Caco-2 (cell line): ENCODE measurements around the gene MICOS13. TPM values are rescaled to one million over a fixed set of nuclear protein-coding genes. Genes with fewer than 3 reads are reported as not detected.

Experiments used
- BruUV-seq: library from RNA; stranded (reverse); fragments of 400-500 nt; replicated peaks from 2 replicates; lab custom pipeline; 2021; lab: Mats Ljungman, UMichigan
- CTCF ChIA-PET: fragments of 300-600 bp; sonication (Branson Sonifier 250); formaldehyde crosslinking; loops from one replicate; lab custom pipeline; 2022; ENCODE audit warnings: antibody characterized with exemption; lab: Charles Lee
- POLR2A ChIA-PET: fragments of 300-600 bp; sonication (Branson Sonifier 250); formaldehyde crosslinking; loops from one replicate; lab custom pipeline; 2022; ENCODE audit warnings: antibody characterized with exemption; lab: Charles Lee
- DNase-seq, 2 experiments: peaks; one replicate each; pipeline versions ENCODE4 v3.0.0 to v3.0.0-alpha.2; 2020 to 2022
- H3K27me3 ChIP-seq: replicated peaks from 2 replicates; pipeline ENCODE4 v1.6.0; 2011; ENCODE audit warnings: low read length; ENCODE audit not compliant: control insufficient read depth, insufficient read depth
- H3K36me3 ChIP-seq: 2 replicates; pipeline ENCODE4 v1.5.1; 2011; ENCODE audit warnings: low read length; ENCODE audit not compliant: control insufficient read depth, insufficient read depth
- H3K4me1 ChIP-seq: fragments of 250-450 bp; sonication (Bioruptor Pico); 2 replicates; pipeline ENCODE4 v1.5.1; 2020; ENCODE audit warnings: mild to moderate bottlenecking
- H3K4me3 ChIP-seq: 2 replicates; pipeline ENCODE4 v1.5.1; 2011; ENCODE audit warnings: low read depth, mild to moderate bottlenecking, control low read depth, low read length
- H3K9me3 ChIP-seq: fragments of 250-450 bp; sonication (Bioruptor Pico); 2 replicates; pipeline ENCODE4 v1.5.1; 2020; ENCODE audit warnings: mild to moderate bottlenecking, moderate library complexity
- H3K27ac Mint-ChIP-seq: one replicate; pipeline ENCODE4 v1.8.0; 2022; ENCODE audit warnings: mixed read lengths; ENCODE audit not compliant: unreplicated experiment
- H3K27me3 Mint-ChIP-seq: one replicate; pipeline ENCODE4 v1.8.0; 2022; ENCODE audit warnings: mixed read lengths; ENCODE audit not compliant: insufficient read depth, unreplicated experiment
- H3K36me3 Mint-ChIP-seq: one replicate; pipeline ENCODE4 v1.8.0; 2022; ENCODE audit warnings: mild to moderate bottlenecking, mixed read lengths; ENCODE audit not compliant: insufficient read depth, unreplicated experiment
- H3K4me1 Mint-ChIP-seq: one replicate; pipeline ENCODE4 v1.8.0; 2022; ENCODE audit warnings: low read depth, mixed read lengths; ENCODE audit not compliant: unreplicated experiment
- H3K4me3 Mint-ChIP-seq: one replicate; pipeline ENCODE4 v1.8.0; 2022; ENCODE audit warnings: mild to moderate bottlenecking, moderate library complexity, mixed read lengths; ENCODE audit not compliant: unreplicated experiment
- H3K9me3 Mint-ChIP-seq: one replicate; pipeline ENCODE4 v1.8.0; 2022; ENCODE audit warnings: mixed read lengths; ENCODE audit not compliant: unreplicated experiment
- intact Hi-C: fragments of 100-400 bp; cut with micrococcal nuclease; formaldehyde crosslinking; loops from one replicate; pipeline ENCODE4 v1.10.0; 2022; ENCODE audit not compliant: unreplicated experiment
- total RNA-seq: library from RNA; stranded (reverse); gene quantifications from 2 replicates; pipeline ENCODE4 v1.2.3, GENCODE V29; 2022
- TF ChIP-seq, protein P1 (sequence below), 2 experiments: fragments of 200-600 bp in 1 of 2; IDR thresholded peaks; 1 replicate in 1 of 2; 2 replicates in 1 of 2; pipeline versions ENCODE4 v1.5.1 to v1.8.0; 2011 to 2022; ENCODE audit warnings: antibody characterized with exemption in 1 of 2, control low read depth in 1 of 2, inconsistent platforms in 1 of 2, low read depth in 1 of 2, low read length in 1 of 2, mild to moderate bottlenecking in 1 of 2, moderate library complexity in 1 of 2; ENCODE audit not compliant: insufficient read depth in 1 of 2, severe bottlenecking in 1 of 2, unreplicated experiment in 1 of 2

The MICOS13 gene
- total RNA-seq, 1 experiment from 2014 or later: 43.1 TPM

DNA sequence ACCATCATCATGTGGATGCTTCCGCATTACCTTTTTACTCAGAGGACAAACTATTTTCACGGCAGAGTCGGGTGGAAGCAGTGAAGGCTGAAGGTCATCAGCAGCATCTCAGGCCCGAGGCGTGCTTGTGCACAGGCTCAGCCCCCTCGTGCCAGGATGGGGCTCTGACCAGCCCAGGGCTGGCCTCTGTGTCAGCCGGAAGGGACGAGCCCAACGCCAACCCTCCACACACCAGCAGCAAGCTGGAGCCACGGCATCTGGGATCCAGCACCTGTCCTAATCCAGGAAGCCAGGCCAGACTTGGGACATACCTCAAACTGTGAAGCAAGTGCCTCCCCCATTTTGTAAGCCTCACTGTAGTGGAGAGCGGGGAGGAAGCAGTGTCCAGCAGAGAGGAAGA lies 11.1 kb downstream of the MICOS13 start:
- Histone ChIP-seq H3K9me3 (no peaks in the 10 kb centered on the region), H3K4me1 (peaks cover 4% of the 10 kb centered on the region; the same call in 1 of the 2 replicates), H3K27me3 (no peaks in the 10 kb centered on the region), H3K36me3 (peaks cover 3% of the 10 kb centered on the region), H3K4me3 (no peak overlapping the region)
- H3K36me3 Mint-ChIP-seq: peaks cover 94% of the 10 kb centered on the region
- ChIA-PET CTCF (no interaction called here), POLR2A (no interaction called here)
- H3K4me1 Mint-ChIP-seq: peaks cover 8% of the 10 kb centered on the region
- no peak for DNase-seq
- intact Hi-C loops: no loop called here
- no peak overlapping the region for H3K4me3 Mint-ChIP-seq
- no TSS peak for BruUV-seq
- no peaks in the 10 kb centered on the region for H3K27me3 Mint-ChIP-seq
- H3K27ac Mint-ChIP-seq: no peak overlapping the region
- TF ChIP-seq, protein P1, sequence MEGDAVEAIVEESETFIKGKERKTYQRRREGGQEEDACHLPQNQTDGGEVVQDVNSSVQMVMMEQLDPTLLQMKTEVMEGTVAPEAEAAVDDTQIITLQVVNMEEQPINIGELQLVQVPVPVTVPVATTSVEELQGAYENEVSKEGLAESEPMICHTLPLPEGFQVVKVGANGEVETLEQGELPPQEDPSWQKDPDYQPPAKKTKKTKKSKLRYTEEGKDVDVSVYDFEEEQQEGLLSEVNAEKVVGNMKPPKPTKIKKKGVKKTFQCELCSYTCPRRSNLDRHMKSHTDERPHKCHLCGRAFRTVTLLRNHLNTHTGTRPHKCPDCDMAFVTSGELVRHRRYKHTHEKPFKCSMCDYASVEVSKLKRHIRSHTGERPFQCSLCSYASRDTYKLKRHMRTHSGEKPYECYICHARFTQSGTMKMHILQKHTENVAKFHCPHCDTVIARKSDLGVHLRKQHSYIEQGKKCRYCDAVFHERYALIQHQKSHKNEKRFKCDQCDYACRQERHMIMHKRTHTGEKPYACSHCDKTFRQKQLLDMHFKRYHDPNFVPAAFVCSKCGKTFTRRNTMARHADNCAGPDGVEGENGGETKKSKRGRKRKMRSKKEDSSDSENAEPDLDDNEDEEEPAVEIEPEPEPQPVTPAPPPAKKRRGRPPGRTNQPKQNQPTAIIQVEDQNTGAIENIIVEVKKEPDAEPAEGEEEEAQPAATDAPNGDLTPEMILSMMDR (IDR thresholded peaks at IDR 0.05; ENCODE audit: insufficient read depth in 1 of 2, low read depth in 1 of 2, low read length in 1 of 2, severe bottlenecking in 1 of 2, unreplicated experiment in 1 of 2): no peak
- no peaks in the 10 kb centered on the region for H3K9me3 Mint-ChIP-seq

DNA sequence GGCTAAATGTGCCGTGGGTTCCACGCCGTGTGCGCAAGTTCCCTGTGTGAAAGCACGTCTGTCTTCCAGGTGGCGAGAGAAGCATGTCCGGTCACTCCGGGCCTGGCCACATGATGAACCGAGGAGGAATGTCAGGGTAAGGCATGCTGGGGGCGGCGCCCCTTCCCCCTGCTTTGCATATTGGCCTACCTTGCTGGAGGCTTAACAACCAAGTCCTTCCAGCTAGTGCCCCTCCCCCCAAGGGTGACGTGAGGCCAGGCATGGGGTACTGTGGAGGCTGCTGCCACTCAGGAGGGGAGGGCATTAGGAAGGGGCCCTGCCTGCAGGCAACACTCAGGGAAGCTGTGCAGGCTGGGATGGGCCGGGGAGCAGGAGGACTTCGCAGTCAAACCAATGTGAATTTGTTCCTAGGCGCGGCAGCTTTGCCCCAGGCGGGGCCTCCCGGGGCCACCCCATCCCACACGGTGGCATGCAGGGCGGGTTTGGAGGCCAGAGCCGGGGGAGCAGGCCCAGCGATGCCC lies 12.5 kb downstream of the MICOS13 start:
- peaks cover 3% of the 10 kb centered on the region for H3K36me3 ChIP-seq
- no peaks in the 10 kb centered on the region for H3K9me3 Mint-ChIP-seq
- no peak overlapping the region for H3K4me3 Mint-ChIP-seq
- TF ChIP-seq, protein P1 (IDR thresholded peaks at IDR 0.05; ENCODE audit: insufficient read depth in 1 of 2, low read depth in 1 of 2, low read length in 1 of 2, severe bottlenecking in 1 of 2, unreplicated experiment in 1 of 2): no peak
- peaks cover 4% of the 10 kb centered on the region; the same call in 1 of the 2 replicates for H3K4me1 ChIP-seq
- peaks cover 8% of the 10 kb centered on the region for H3K4me1 Mint-ChIP-seq
- intact Hi-C loops: no loop called here
- peaks cover 97% of the 10 kb centered on the region for H3K36me3 Mint-ChIP-seq
- ChIA-PET CTCF (no interaction called here), POLR2A (no interaction called here)
- TSS peak; percentile 11 for BruUV-seq
- H3K27me3 Mint-ChIP-seq: no peaks in the 10 kb centered on the region
- no peaks in the 10 kb centered on the region for H3K27me3 ChIP-seq
- peak; percentile 63 to 66 for DNase-seq
- H3K27ac Mint-ChIP-seq: peak overlapping the region; percentile 81
- no peaks in the 10 kb centered on the region for H3K9me3 ChIP-seq
- H3K4me3 ChIP-seq: no peak overlapping the region

DNA sequence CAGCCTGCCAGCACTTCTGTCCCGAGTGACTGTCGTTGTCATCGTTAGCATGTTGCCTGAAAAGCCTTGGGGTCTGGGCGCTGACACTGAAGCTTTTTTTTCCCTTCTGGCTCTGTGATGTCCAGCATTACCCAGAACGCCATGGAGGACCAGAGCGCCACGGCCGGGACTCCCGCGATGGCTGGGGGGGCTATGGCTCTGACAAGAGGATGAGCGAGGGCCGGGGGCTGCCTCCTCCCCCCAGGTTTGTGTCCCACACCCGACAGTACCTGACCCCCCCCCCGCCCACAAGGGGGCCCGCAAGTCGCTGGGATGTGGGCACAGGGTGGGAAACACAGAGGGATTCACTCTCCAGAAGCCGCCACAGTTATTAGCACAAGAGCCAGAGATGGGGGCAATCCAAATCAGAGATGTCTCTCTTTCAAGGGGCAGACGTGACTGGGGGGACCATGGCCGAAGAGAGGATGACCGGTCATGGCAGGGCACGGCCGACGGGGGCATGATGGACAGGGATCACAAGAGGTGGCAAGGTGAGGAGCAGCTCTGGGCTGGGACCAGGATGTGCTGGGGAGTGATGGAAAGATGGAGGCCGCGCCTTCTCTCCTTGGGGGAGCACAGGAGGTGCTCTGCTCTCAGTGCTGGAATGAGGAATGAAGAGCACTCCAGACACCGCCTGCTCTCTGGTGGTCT lies 13.2 kb downstream of the MICOS13 start:
- H3K36me3 Mint-ChIP-seq: peaks cover 97% of the 10 kb centered on the region
- H3K27me3 Mint-ChIP-seq: no peaks in the 10 kb centered on the region
- peaks cover 8% of the 10 kb centered on the region for H3K4me1 Mint-ChIP-seq
- Histone ChIP-seq H3K9me3 (no peaks in the 10 kb centered on the region), H3K4me1 (peaks cover 4% of the 10 kb centered on the region; the same call in 1 of the 2 replicates), H3K27me3 (no peaks in the 10 kb centered on the region), H3K36me3 (peaks cover 3% of the 10 kb centered on the region), H3K4me3 (no peak overlapping the region)
- DNase-seq: no peak
- peak overlapping the region; percentile 81 for H3K27ac Mint-ChIP-seq
- POLR2A ChIA-PET: no interaction called here
- no TSS peak for BruUV-seq
- intact Hi-C loops: no loop called here
- H3K4me3 Mint-ChIP-seq: peak overlapping the region; percentile 31
- CTCF ChIA-PET: interaction anchor here (0.7 kb wide), 1 partner anchor 20 kb away, joined by 3 read pairs; no protein-coding TSS in a partner anchor
- H3K9me3 Mint-ChIP-seq: no peaks in the 10 kb centered on the region
- TF ChIP-seq, protein P1 (IDR thresholded peaks at IDR 0.05; ENCODE audit: insufficient read depth in 1 of 2, low read depth in 1 of 2, low read length in 1 of 2, severe bottlenecking in 1 of 2, unreplicated experiment in 1 of 2): no peak
